Esophagus squamous epithelium (tissue), 4 donors: Measurements from ENCODE around the gene EPB41L4B.

Experiments
- POLR2A ChIP-seq, 4 donors: fragments of 450-650 bp; IDR thresholded peaks; one replicate each; pipeline ENCODE4 v1.6.1; 2017; ENCODE audit warnings: antibody characterized with exemption in 4 of 4, mild to moderate bottlenecking in 4 of 4, moderate library complexity in 3 of 4
- TF ChIP-seq, protein P1 (sequence below), 6 experiments: fragments of 450-650 bp in 4 of 6; fragments of 200-600 bp in 2 of 6; sonication (generic) in 2 of 6; IDR thresholded peaks; one replicate each; pipeline ENCODE4 v1.5.1; 2016 to 2019; ENCODE audit warnings: antibody characterized with exemption in 6 of 6, mild to moderate bottlenecking in 4 of 6, moderate library complexity in 4 of 6

DNA sequence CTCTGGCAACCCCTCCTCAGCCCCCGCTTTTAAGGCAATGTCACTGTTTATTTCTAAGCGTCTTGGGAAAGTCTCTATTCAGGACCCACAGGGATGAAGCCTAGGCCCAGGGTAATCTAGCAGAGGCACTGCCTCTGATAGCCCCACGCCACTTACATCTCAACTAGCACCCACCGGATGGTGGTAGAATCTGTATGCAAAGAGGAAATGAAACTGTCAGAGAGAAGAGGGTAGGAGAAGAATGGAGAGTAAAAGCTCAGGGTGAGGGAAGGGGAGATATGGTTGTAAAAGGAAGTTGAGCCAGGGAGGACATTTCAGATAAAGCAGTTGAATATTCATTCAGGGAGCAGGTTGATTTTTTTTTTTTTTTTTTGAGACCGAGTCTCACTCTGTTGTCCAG lies 156.8 kb downstream of the EPB41L4B start:
- TF ChIP-seq, protein P1, sequence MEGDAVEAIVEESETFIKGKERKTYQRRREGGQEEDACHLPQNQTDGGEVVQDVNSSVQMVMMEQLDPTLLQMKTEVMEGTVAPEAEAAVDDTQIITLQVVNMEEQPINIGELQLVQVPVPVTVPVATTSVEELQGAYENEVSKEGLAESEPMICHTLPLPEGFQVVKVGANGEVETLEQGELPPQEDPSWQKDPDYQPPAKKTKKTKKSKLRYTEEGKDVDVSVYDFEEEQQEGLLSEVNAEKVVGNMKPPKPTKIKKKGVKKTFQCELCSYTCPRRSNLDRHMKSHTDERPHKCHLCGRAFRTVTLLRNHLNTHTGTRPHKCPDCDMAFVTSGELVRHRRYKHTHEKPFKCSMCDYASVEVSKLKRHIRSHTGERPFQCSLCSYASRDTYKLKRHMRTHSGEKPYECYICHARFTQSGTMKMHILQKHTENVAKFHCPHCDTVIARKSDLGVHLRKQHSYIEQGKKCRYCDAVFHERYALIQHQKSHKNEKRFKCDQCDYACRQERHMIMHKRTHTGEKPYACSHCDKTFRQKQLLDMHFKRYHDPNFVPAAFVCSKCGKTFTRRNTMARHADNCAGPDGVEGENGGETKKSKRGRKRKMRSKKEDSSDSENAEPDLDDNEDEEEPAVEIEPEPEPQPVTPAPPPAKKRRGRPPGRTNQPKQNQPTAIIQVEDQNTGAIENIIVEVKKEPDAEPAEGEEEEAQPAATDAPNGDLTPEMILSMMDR (IDR thresholded peaks at IDR 0.05): no peak
- no peak for TF ChIP-seq POLR2A (IDR thresholded peaks at IDR 0.05)
